Lung (tissue), 12 donors: ENCODE measurements around the gene IQCH. TPM values are rescaled to one million over a fixed set of nuclear protein-coding genes. Genes with fewer than 3 reads are reported as not detected.

Experiments used
- ATAC-seq: fragments of 200-7000 bp; cut with Tn5 transposase; one replicate; pipeline ENCODE4 v1.9.1; 2020; ENCODE audit warnings: moderate number of reproducible peaks; ENCODE audit not compliant: insufficient read depth, low FRiP score
- DNase-seq, 3 donors: peaks; one replicate each; pipeline ENCODE4 v3.0.0-alpha.2; 2013 to 2017
- H3K27ac ChIP-seq, 2 donors: one replicate each; pipeline ENCODE4 v1.5.1; 2013; ENCODE audit warnings: mild to moderate bottlenecking in 2 of 2, moderate library complexity in 2 of 2, control low read depth in 1 of 2, inconsistent platforms in 1 of 2, low read depth in 1 of 2, low read length in 1 of 2
- H3K27me3 ChIP-seq, 3 donors: one replicate each; pipeline ENCODE4 v1.5.1; 2013; ENCODE audit warnings: low read length in 2 of 3; ENCODE audit not compliant: control insufficient read depth in 3 of 3, insufficient read depth in 3 of 3
- H3K36me3 ChIP-seq, 4 donors: one replicate each; pipeline ENCODE4 v1.5.1; 2013; ENCODE audit warnings: low read length in 4 of 4, mild to moderate bottlenecking in 1 of 4, moderate library complexity in 1 of 4; ENCODE audit not compliant: control insufficient read depth in 4 of 4, insufficient read depth in 4 of 4
- H3K4me1 ChIP-seq, 5 donors: one replicate each; pipeline ENCODE4 v1.5.1; 2013; ENCODE audit warnings: low read length in 5 of 5, mild to moderate bottlenecking in 2 of 5, moderate library complexity in 1 of 5; ENCODE audit not compliant: control insufficient read depth in 5 of 5, insufficient read depth in 5 of 5
- H3K4me3 ChIP-seq: one replicate; pipeline ENCODE4 v1.5.1; 2013; ENCODE audit warnings: mild to moderate bottlenecking, control low read depth, moderate library complexity
- H3K9ac ChIP-seq, 2 donors: one replicate each; pipeline ENCODE4 v1.5.1; 2013; ENCODE audit warnings: low read length in 2 of 2, control low read depth in 1 of 2; ENCODE audit not compliant: insufficient read depth in 1 of 2
- H3K9me3 ChIP-seq, 4 donors: one replicate each; pipeline ENCODE4 v1.5.1; 2013; ENCODE audit warnings: low read length in 3 of 4, mild to moderate bottlenecking in 1 of 4, moderate library complexity in 1 of 4; ENCODE audit not compliant: control insufficient read depth in 4 of 4, insufficient read depth in 3 of 4
- CTCF ChIP-seq: IDR thresholded peaks from 2 replicates; pipeline ENCODE4 v1.5.1; 2012; ENCODE audit warnings: mild to moderate bottlenecking; ENCODE audit errors: control extremely low read depth, extremely low read depth
- WGBS, 2 donors: extraction: QIAGEN DNeasy Blood & Tissue Kit; methylation state at CpG; one replicate each; pipeline ENCODE4 v1.1.7; 2013; 5-methylcytosine and 5-hydroxymethylcytosine counted together
- polyA plus RNA-seq, 2 donors: library from polyadenylated mRNA; stranded (reverse); fragments of 200-250 nt; gene quantifications; one replicate each; pipeline ENCODE4 v1.2.1, GENCODE V29; 2013
- total RNA-seq, 2 donors: library from RNA; depleted of rRNA in 1 of 2; stranded (reverse); fragments of >200 nt in 1 of 2; gene quantifications; one replicate each; pipeline ENCODE4 v1.2.1, GENCODE V29; 2014 to 2021
- donor health status: control.
- donor health status: control.
- donor health status: Bipolar disorder and iron deficiency.
- donor health status: healthy.
- donor health status: DM: yes; HTN: yes; CAD: no.

The IQCH gene
- total and polyA plus RNA-seq, 4 donors = 1.1 to 10.5 (median 4.5) TPM

- no peak overlapping the region for H3K4me3 ChIP-seq
- H3K9ac ChIP-seq = no peak overlapping the region
- H3K36me3 ChIP-seq = no peaks in the 10 kb centered on the region
- no peak for TF ChIP-seq CTCF
- ATAC-seq = no peak
- H3K27ac ChIP-seq = no peak overlapping the region
- peak; percentile 48 to 78 (median 74) for DNase-seq
- no peaks in the 10 kb centered on the region for H3K27me3 ChIP-seq
- peaks cover 0 to 8% (median 0%) of the 10 kb centered on the region in 5 donors for H3K4me1 ChIP-seq
- H3K9me3 ChIP-seq = no peaks in the 10 kb centered on the region
- WGBS, 2 donors = 54 to 71% methylated on average over 4 of the region's 4 CpGs
Observed at GRCh38 chr15:67403428-67404154, 149.0 kb downstream of the IQCH start.

GRCh38 chr15:67405208-67406191, 150.9 kb downstream of the IQCH start:
- peaks cover 0 to 8% (median 0%) of the 10 kb centered on the region in 5 donors for H3K4me1 ChIP-seq
- no peaks in the 10 kb centered on the region for H3K36me3 ChIP-seq
- H3K27ac ChIP-seq = no peak overlapping the region
- H3K27me3 ChIP-seq = no peaks in the 10 kb centered on the region
- no peaks in the 10 kb centered on the region for H3K9me3 ChIP-seq
- 83 to 95% methylated on average over 4 of the region's 4 CpGs for WGBS, 2 donors
- no peak for ATAC-seq
- no peak overlapping the region for H3K9ac ChIP-seq
- no peak for DNase-seq
- H3K4me3 ChIP-seq = no peak overlapping the region
- TF ChIP-seq CTCF = no peak

GRCh38 chr15:67406257-67406861, 151.8 kb downstream of the IQCH start:
- no peaks in the 10 kb centered on the region for H3K27me3 ChIP-seq
- 78 to 92% methylated on average over 1 of the region's 1 CpG for WGBS, 2 donors
- no peak for DNase-seq
- peaks cover 0 to 8% (median 0%) of the 10 kb centered on the region in 5 donors for H3K4me1 ChIP-seq
- ATAC-seq = no peak
- no peak overlapping the region for H3K27ac ChIP-seq
- no peaks in the 10 kb centered on the region for H3K36me3 ChIP-seq
- no peak overlapping the region for H3K4me3 ChIP-seq
- H3K9ac ChIP-seq = no peak overlapping the region
- H3K9me3 ChIP-seq = no peaks in the 10 kb centered on the region
- no peak for TF ChIP-seq CTCF
